ENCODE results near the gene OGDH.

Gene OGDH

GRCh38 chr7:44633254-44634186 is 27.1 kb downstream of the OGDH start:
- H3K4me1 ChIP-seq (ENCODE audit: control insufficient read depth, insufficient read depth, low read length) = peaks cover 45% of the 10 kb centered on the region
- H3K36me3 ChIP-seq (ENCODE audit: control insufficient read depth in 2 of 2, insufficient read depth in 2 of 2, low read length in 2 of 2) = peaks cover 0 to 5% of the 10 kb centered on the region in 2 donors
- no peaks in the 10 kb centered on the region for H3K27me3 ChIP-seq (ENCODE audit: control insufficient read depth in 1 of 2, insufficient read depth in 2 of 2, low read length in 2 of 2)
- H3K4me3 ChIP-seq (ENCODE audit: low read length in 2 of 2) = peak overlapping the region in 1 of 2 donors; percentile 17
- H3K9ac ChIP-seq (ENCODE audit: low read length in 2 of 2) = peak overlapping the region in 1 of 2 donors; percentile 22
- no peaks in the 10 kb centered on the region for H3K9me3 ChIP-seq (ENCODE audit: control insufficient read depth in 2 of 2, low read length in 2 of 2)
- H3K27ac ChIP-seq (ENCODE audit: low read length) = peak overlapping the region; percentile 89

GRCh38 chr7:44634187-44634838 is 27.9 kb downstream of the OGDH start:
- peaks cover 0 to 5% of the 10 kb centered on the region in 2 donors for H3K36me3 ChIP-seq (ENCODE audit: control insufficient read depth in 2 of 2, insufficient read depth in 2 of 2, low read length in 2 of 2)
- H3K9ac ChIP-seq (ENCODE audit: low read length in 2 of 2) = peak overlapping the region in 1 of 2 donors; percentile 10
- no peaks in the 10 kb centered on the region for H3K9me3 ChIP-seq (ENCODE audit: control insufficient read depth in 2 of 2, low read length in 2 of 2)
- H3K4me3 ChIP-seq (ENCODE audit: low read length in 2 of 2) = peak overlapping the region; percentile 17 to 35
- peaks cover 53% of the 10 kb centered on the region for H3K4me1 ChIP-seq (ENCODE audit: control insufficient read depth, insufficient read depth, low read length)
- H3K27me3 ChIP-seq (ENCODE audit: control insufficient read depth in 1 of 2, insufficient read depth in 2 of 2, low read length in 2 of 2) = no peaks in the 10 kb centered on the region
- peak overlapping the region; percentile 89 for H3K27ac ChIP-seq (ENCODE audit: low read length)

GRCh38 chr7:44634839-44635591 is 28.6 kb downstream of the OGDH start:
- H3K9me3 ChIP-seq (ENCODE audit: control insufficient read depth in 2 of 2, low read length in 2 of 2) = no peaks in the 10 kb centered on the region
- no peak overlapping the region for H3K4me3 ChIP-seq (ENCODE audit: low read length in 2 of 2)
- peaks cover 0 to 5% of the 10 kb centered on the region in 2 donors for H3K36me3 ChIP-seq (ENCODE audit: control insufficient read depth in 2 of 2, insufficient read depth in 2 of 2, low read length in 2 of 2)
- H3K27ac ChIP-seq (ENCODE audit: low read length) = peak overlapping the region; percentile 89
- H3K4me1 ChIP-seq (ENCODE audit: control insufficient read depth, insufficient read depth, low read length) = peaks cover 60% of the 10 kb centered on the region
- H3K9ac ChIP-seq (ENCODE audit: low read length in 2 of 2) = no peak overlapping the region
- no peaks in the 10 kb centered on the region for H3K27me3 ChIP-seq (ENCODE audit: control insufficient read depth in 1 of 2, insufficient read depth in 2 of 2, low read length in 2 of 2)

GRCh38 chr7:44636041-44636584 is 29.7 kb downstream of the OGDH start:
- Histone ChIP-seq H3K4me1 (ENCODE audit: control insufficient read depth, insufficient read depth, low read length) (peaks cover 65% of the 10 kb centered on the region), H3K36me3 (ENCODE audit: control insufficient read depth in 2 of 2, insufficient read depth in 2 of 2, low read length in 2 of 2) (peaks cover 0 to 2% of the 10 kb centered on the region in 2 donors), H3K4me3 (ENCODE audit: low read length in 2 of 2) (no peak overlapping the region), H3K9ac (ENCODE audit: low read length in 2 of 2) (no peak overlapping the region), H3K9me3 (ENCODE audit: control insufficient read depth in 2 of 2, low read length in 2 of 2) (no peaks in the 10 kb centered on the region), H3K27me3 (ENCODE audit: control insufficient read depth in 1 of 2, insufficient read depth in 2 of 2, low read length in 2 of 2) (no peaks in the 10 kb centered on the region), H3K27ac (ENCODE audit: low read length) (peak overlapping the region; percentile 37)

GRCh38 chr7:44636926-44637325 is 30.5 kb downstream of the OGDH start:
- Histone ChIP-seq H3K9me3 (ENCODE audit: control insufficient read depth in 2 of 2, low read length in 2 of 2) (no peaks in the 10 kb centered on the region), H3K9ac (ENCODE audit: low read length in 2 of 2) (no peak overlapping the region), H3K4me1 (ENCODE audit: control insufficient read depth, insufficient read depth, low read length) (peaks cover 63% of the 10 kb centered on the region), H3K4me3 (ENCODE audit: low read length in 2 of 2) (no peak overlapping the region), H3K36me3 (ENCODE audit: control insufficient read depth in 2 of 2, insufficient read depth in 2 of 2, low read length in 2 of 2) (peaks cover 0 to 5% of the 10 kb centered on the region in 2 donors), H3K27me3 (ENCODE audit: control insufficient read depth in 1 of 2, insufficient read depth in 2 of 2, low read length in 2 of 2) (no peaks in the 10 kb centered on the region), H3K27ac (ENCODE audit: low read length) (peak overlapping the region; percentile 37)

- H3K27me3 ChIP-seq (ENCODE audit: control insufficient read depth in 1 of 2, insufficient read depth in 2 of 2, low read length in 2 of 2) = no peaks in the 10 kb centered on the region
- peaks cover 0 to 5% of the 10 kb centered on the region in 2 donors for H3K36me3 ChIP-seq (ENCODE audit: control insufficient read depth in 2 of 2, insufficient read depth in 2 of 2, low read length in 2 of 2)
- peaks cover 55% of the 10 kb centered on the region for H3K4me1 ChIP-seq (ENCODE audit: control insufficient read depth, insufficient read depth, low read length)
- H3K4me3 ChIP-seq (ENCODE audit: low read length in 2 of 2) = no peak overlapping the region
- H3K27ac ChIP-seq (ENCODE audit: low read length) = peak overlapping the region; percentile 86
- peak overlapping the region; percentile 16 to 51 for H3K9ac ChIP-seq (ENCODE audit: low read length in 2 of 2)
- H3K9me3 ChIP-seq (ENCODE audit: control insufficient read depth in 2 of 2, low read length in 2 of 2) = no peaks in the 10 kb centered on the region
These were observed 31.6 kb downstream of the OGDH start for GRCh38 chr7:44637788-44638594.

- Histone ChIP-seq H3K27ac (ENCODE audit: low read length) (peak overlapping the region; percentile 86), H3K9me3 (ENCODE audit: control insufficient read depth in 2 of 2, low read length in 2 of 2) (no peaks in the 10 kb centered on the region), H3K4me3 (ENCODE audit: low read length in 2 of 2) (no peak overlapping the region), H3K4me1 (ENCODE audit: control insufficient read depth, insufficient read depth, low read length) (peaks cover 47% of the 10 kb centered on the region), H3K9ac (ENCODE audit: low read length in 2 of 2) (peak overlapping the region; percentile 16 to 51), H3K36me3 (ENCODE audit: control insufficient read depth in 2 of 2, insufficient read depth in 2 of 2, low read length in 2 of 2) (peaks cover 0 to 5% of the 10 kb centered on the region in 2 donors), H3K27me3 (ENCODE audit: control insufficient read depth in 1 of 2, insufficient read depth in 2 of 2, low read length in 2 of 2) (no peaks in the 10 kb centered on the region)
These were observed 32.5 kb downstream of the OGDH start for GRCh38 chr7:44638611-44639557.

GRCh38 chr7:44639671-44640321 is 33.4 kb downstream of the OGDH start:
- Histone ChIP-seq H3K4me1 (ENCODE audit: control insufficient read depth, insufficient read depth, low read length) (peaks cover 38% of the 10 kb centered on the region), H3K27me3 (ENCODE audit: control insufficient read depth in 1 of 2, insufficient read depth in 2 of 2, low read length in 2 of 2) (no peaks in the 10 kb centered on the region), H3K9ac (ENCODE audit: low read length in 2 of 2) (peak overlapping the region; percentile 66 to 71), H3K4me3 (ENCODE audit: low read length in 2 of 2) (peak overlapping the region; percentile 41 to 44), H3K9me3 (ENCODE audit: control insufficient read depth in 2 of 2, low read length in 2 of 2) (no peaks in the 10 kb centered on the region), H3K36me3 (ENCODE audit: control insufficient read depth in 2 of 2, insufficient read depth in 2 of 2, low read length in 2 of 2) (peaks cover 0 to 5% of the 10 kb centered on the region in 2 donors), H3K27ac (ENCODE audit: low read length) (peak overlapping the region; percentile 86)

- no peaks in the 10 kb centered on the region for H3K27me3 ChIP-seq (ENCODE audit: control insufficient read depth in 1 of 2, insufficient read depth in 2 of 2, low read length in 2 of 2)
- no peak overlapping the region for H3K4me3 ChIP-seq (ENCODE audit: low read length in 2 of 2)
- H3K9ac ChIP-seq (ENCODE audit: low read length in 2 of 2) = no peak overlapping the region
- H3K4me1 ChIP-seq (ENCODE audit: control insufficient read depth, insufficient read depth, low read length) = peaks cover 24% of the 10 kb centered on the region
- H3K36me3 ChIP-seq (ENCODE audit: control insufficient read depth in 2 of 2, insufficient read depth in 2 of 2, low read length in 2 of 2) = peaks cover 8 to 23% of the 10 kb centered on the region in 2 donors
- H3K9me3 ChIP-seq (ENCODE audit: control insufficient read depth in 2 of 2, low read length in 2 of 2) = no peaks in the 10 kb centered on the region
- no peak overlapping the region for H3K27ac ChIP-seq (ENCODE audit: low read length)
These were observed 36.8 kb downstream of the OGDH start for GRCh38 chr7:44643206-44643605.
